ENCODE data around the gene SMG6. TPM values are rescaled to one million over a fixed set of nuclear protein-coding genes. Genes with fewer than 3 reads are reported as not detected.

The SMG6 gene
- total and polyA plus RNA-seq, 2 of the 8 experiments (the other 6 are each of a cell fraction or from before 2014, with no cell fraction given): 18.5 to 25.2 TPM

GRCh38 chr17:2155573-2155972 is 148.0 kb downstream of the SMG6 start:
- DNase-seq (ENCODE audit: low read depth in 1 of 2, low spot score in 2 of 2) (no peak), FAIRE-seq (no peak)
- H3K14ac ChIP-seq (ENCODE audit: insufficient read length): no peak overlapping the region
- H4K91ac ChIP-seq (replicated peaks; ENCODE audit: insufficient read length, low read length): no peak overlapping the region
- no peak overlapping the region for H2AFZ ChIP-seq (ENCODE audit: low read length)
- no peaks in the 10 kb centered on the region for H4K20me1 ChIP-seq (replicated peaks in 1 of 2; ENCODE audit: control insufficient read depth in 1 of 2, insufficient read depth in 2 of 2, low read length in 2 of 2)
- no peak overlapping the region for H2AK5ac ChIP-seq (ENCODE audit: low read depth, low read length)
- H3K4me3 ChIP-seq (ENCODE audit: extremely low read depth in 1 of 4, insufficient read depth in 2 of 4, low read depth in 3 of 4, low read length in 4 of 4): no peak overlapping the region
- H4K8ac ChIP-seq (ENCODE audit: extremely low read depth, insufficient read depth, low read length): no peak overlapping the region
- no peaks in the 10 kb centered on the region for H3K79me1 ChIP-seq (ENCODE audit: low read depth, low read length)
- H4K5ac ChIP-seq (ENCODE audit: insufficient read length, low read depth, low read length): no peak overlapping the region
- WGBS, 2 experiments (ENCODE audit: extremely low coverage in 1 of 2, insufficient coverage in 1 of 2, insufficient read length in 1 of 2, insufficient replicate concordance in 2 of 2, low coverage in 1 of 2, low lambda C conversion rate in 2 of 2, missing lambda C conversion rate in 1 of 2): 98% methylated on average over 4 of the region's 4 CpGs; no CpG with 5 or more reads in 1 of the 2 experiments
- no peaks in the 10 kb centered on the region for H3K9me3 ChIP-seq (ENCODE audit: insufficient read depth in 2 of 2, low read depth in 1 of 2, low read length in 1 of 2)
- H3K36me3 ChIP-seq (ENCODE audit: control insufficient read depth in 2 of 4, insufficient read depth in 4 of 4, low read length in 3 of 4): no peaks in the 10 kb centered on the region
- no peak overlapping the region for H3K4ac ChIP-seq (replicated peaks; ENCODE audit: insufficient read length, low read depth, low read length)
- no peak overlapping the region for H2BK5ac ChIP-seq (ENCODE audit: low read depth, low read length)
- no peak overlapping the region for H2BK12ac ChIP-seq (ENCODE audit: low read depth, low read length)
- H3K56ac ChIP-seq (replicated peaks; ENCODE audit: insufficient read length, low read depth, low read length): no peak overlapping the region
- no peak overlapping the region for H3K27ac ChIP-seq (ENCODE audit: low read depth, low read length)
- no peak overlapping the region for H2BK120ac ChIP-seq (replicated peaks; ENCODE audit: low read depth, low read length)
- H3K9ac ChIP-seq (replicated peaks in 1 of 4; ENCODE audit: extremely low read depth in 1 of 4, low read depth in 3 of 4, low read length in 3 of 4): no peak overlapping the region
- H2BK20ac ChIP-seq (ENCODE audit: low read length): no peak overlapping the region
- H3K23ac ChIP-seq (ENCODE audit: insufficient read length): no peak overlapping the region
- ChIA-PET CTCF (ENCODE audit: partially characterized antibody) (interaction anchor here (0.7 to 2.2 kb wide), 8 partner anchors 13 to 90 kb away, joined by 3 to 10 read pairs (median 4); no protein-coding TSS in a partner anchor), POLR2A (ENCODE audit: partially characterized antibody) (no interaction called here)
- H3K18ac ChIP-seq (ENCODE audit: extremely low read depth, low read length): no peak overlapping the region
- no peaks in the 10 kb centered on the region for H3K4me1 ChIP-seq (replicated peaks in 1 of 4; ENCODE audit: control insufficient read depth in 3 of 4, insufficient read depth in 4 of 4, low read length in 3 of 4)
- H2BK15ac ChIP-seq (ENCODE audit: low read length): no peak overlapping the region
- H3K23me2 ChIP-seq (ENCODE audit: low read depth, low read length): no peaks in the 10 kb centered on the region
- no peaks in the 10 kb centered on the region for H3K27me3 ChIP-seq (replicated peaks in 1 of 4; ENCODE audit: control insufficient read depth in 3 of 4, extremely low read depth in 1 of 4, insufficient read depth in 3 of 4, low read length in 3 of 4)
- H3K4me2 ChIP-seq (ENCODE audit: insufficient read depth in 1 of 2, low read depth in 2 of 2, low read length in 2 of 2): no peak overlapping the region
- H3K79me2 ChIP-seq (ENCODE audit: control insufficient read depth in 1 of 2, insufficient read depth in 2 of 2, low read length in 2 of 2): no peaks in the 10 kb centered on the region
- TF ChIP-seq RBBP5 (IDR thresholded peaks at IDR 0.05; ENCODE audit: borderline replicate concordance, low read depth, low read length): no peak
- no peak for TF ChIP-seq SP4 (IDR thresholded peaks at IDR 0.05; ENCODE audit: low read length)
- no peak for TF ChIP-seq POLR2A (IDR thresholded peaks at IDR 0.05; ENCODE audit: control extremely low read depth in 1 of 2, low read depth in 2 of 2, low read length in 2 of 2)
- TF ChIP-seq CBX5 (IDR thresholded peaks at IDR 0.05; ENCODE audit: low read depth, low read length): no peak
- TF ChIP-seq JUN (IDR thresholded peaks at IDR 0.05; ENCODE audit: low read depth, low read length): no peak
- TF ChIP-seq GTF2F1 (IDR thresholded peaks at IDR 0.05; ENCODE audit: borderline replicate concordance, low read depth, low read length): no peak
- TF ChIP-seq CBX8 (IDR thresholded peaks at IDR 0.05; ENCODE audit: borderline replicate concordance, low read depth, low read length): no peak
- TF ChIP-seq ATF2 (IDR thresholded peaks at IDR 0.05; ENCODE audit: low read length): no peak
- TF ChIP-seq KDM5A (IDR thresholded peaks at IDR 0.05; ENCODE audit: low read length): no peak
